ENCODE data around the gene ALPK3.

The ALPK3 gene

GRCh38 chr15:84910928-84911623 lies 93.9 kb downstream of the ALPK3 start:
- Histone ChIP-seq H3K4me2 (ENCODE audit: low read length) (no peak overlapping the region), H3K27me3 (ENCODE audit: control insufficient read depth, low read length) (peaks cover 8% of the 10 kb centered on the region), H4K20me1 (ENCODE audit: control insufficient read depth, insufficient read depth, low read depth, low read length) (no peaks in the 10 kb centered on the region), H3K36me3 (ENCODE audit: control insufficient read depth, low read length) (no peaks in the 10 kb centered on the region), H3K9me2 (replicated peaks; ENCODE audit: control insufficient read depth, low read length) (no peaks in the 10 kb centered on the region), H3K9me3 (ENCODE audit: control insufficient read depth, insufficient read depth, low read length) (no peaks in the 10 kb centered on the region), H3K4me3 (ENCODE audit: low read length) (no peak overlapping the region), H3F3A (ENCODE audit: control insufficient read depth, insufficient read depth) (no peaks in the 10 kb centered on the region), H3K27ac (ENCODE audit: low read depth, low read length) (no peak overlapping the region), H3K79me2 (ENCODE audit: control insufficient read depth, low read length) (no peaks in the 10 kb centered on the region), H3K4me1 (ENCODE audit: control insufficient read depth, low read length) (peaks cover 11% of the 10 kb centered on the region)
- no peak for TF ChIP-seq CTCF (IDR thresholded peaks at IDR 0.05; ENCODE audit: low read depth, low read length, poor library complexity, severe bottlenecking)
- no peak for TF ChIP-seq EZH2phosphoT487 (IDR thresholded peaks at IDR 0.05; ENCODE audit: borderline replicate concordance, low read length)

GRCh38 chr15:84911879-84912660 lies 94.9 kb downstream of the ALPK3 start:
- Histone ChIP-seq H3K4me3 (ENCODE audit: low read length) (no peak overlapping the region), H3K4me1 (ENCODE audit: control insufficient read depth, low read length) (peaks cover 11% of the 10 kb centered on the region), H3K9me3 (ENCODE audit: control insufficient read depth, insufficient read depth, low read length) (no peaks in the 10 kb centered on the region), H3K36me3 (ENCODE audit: control insufficient read depth, low read length) (no peaks in the 10 kb centered on the region), H3K79me2 (ENCODE audit: control insufficient read depth, low read length) (no peaks in the 10 kb centered on the region), H3K4me2 (ENCODE audit: low read length) (no peak overlapping the region), H3K27ac (ENCODE audit: low read depth, low read length) (no peak overlapping the region), H3K27me3 (ENCODE audit: control insufficient read depth, low read length) (peaks cover 8% of the 10 kb centered on the region), H3F3A (ENCODE audit: control insufficient read depth, insufficient read depth) (no peaks in the 10 kb centered on the region), H3K9me2 (replicated peaks; ENCODE audit: control insufficient read depth, low read length) (no peaks in the 10 kb centered on the region), H4K20me1 (ENCODE audit: control insufficient read depth, insufficient read depth, low read depth, low read length) (no peaks in the 10 kb centered on the region)
- no peak for TF ChIP-seq CTCF (IDR thresholded peaks at IDR 0.05; ENCODE audit: low read depth, low read length, poor library complexity, severe bottlenecking)

- H3K79me2 ChIP-seq (ENCODE audit: control insufficient read depth, low read length) = no peaks in the 10 kb centered on the region
- H3K9me2 ChIP-seq (replicated peaks; ENCODE audit: control insufficient read depth, low read length) = no peaks in the 10 kb centered on the region
- H3K4me3 ChIP-seq (ENCODE audit: low read length) = no peak overlapping the region
- H3K27ac ChIP-seq (ENCODE audit: low read depth, low read length) = no peak overlapping the region
- H3K27me3 ChIP-seq (ENCODE audit: control insufficient read depth, low read length) = peaks cover 8% of the 10 kb centered on the region
- H3K36me3 ChIP-seq (ENCODE audit: control insufficient read depth, low read length) = no peaks in the 10 kb centered on the region
- peaks cover 11% of the 10 kb centered on the region for H3K4me1 ChIP-seq (ENCODE audit: control insufficient read depth, low read length)
- no peaks in the 10 kb centered on the region for H4K20me1 ChIP-seq (ENCODE audit: control insufficient read depth, insufficient read depth, low read depth, low read length)
- TF ChIP-seq CTCF (IDR thresholded peaks at IDR 0.05; ENCODE audit: low read depth, low read length, poor library complexity, severe bottlenecking) = no peak
- TF ChIP-seq EZH2phosphoT487 (IDR thresholded peaks at IDR 0.05; ENCODE audit: borderline replicate concordance, low read length) = no peak
- H3K4me2 ChIP-seq (ENCODE audit: low read length) = no peak overlapping the region
- H3K9me3 ChIP-seq (ENCODE audit: control insufficient read depth, insufficient read depth, low read length) = no peaks in the 10 kb centered on the region
- no peaks in the 10 kb centered on the region for H3F3A ChIP-seq (ENCODE audit: control insufficient read depth, insufficient read depth)
These were observed 96.2 kb downstream of the ALPK3 start for GRCh38 chr15:84913360-84913723.
